GM21390 (cell line): ENCODE results near the gene CFAP45.
"Not testable (repeated sequence)": the region's sequence is repeated elsewhere in the genome, so short reads cannot be mapped to it uniquely, and the experiment has no call there.

Experiments used
- ATAC-seq: cut with Tn5 transposase; IDR thresholded peaks from one replicate; pipeline ENCODE4 v1.9.1; 2021; ENCODE audit not compliant: unreplicated experiment

The CFAP45 gene

DNA sequence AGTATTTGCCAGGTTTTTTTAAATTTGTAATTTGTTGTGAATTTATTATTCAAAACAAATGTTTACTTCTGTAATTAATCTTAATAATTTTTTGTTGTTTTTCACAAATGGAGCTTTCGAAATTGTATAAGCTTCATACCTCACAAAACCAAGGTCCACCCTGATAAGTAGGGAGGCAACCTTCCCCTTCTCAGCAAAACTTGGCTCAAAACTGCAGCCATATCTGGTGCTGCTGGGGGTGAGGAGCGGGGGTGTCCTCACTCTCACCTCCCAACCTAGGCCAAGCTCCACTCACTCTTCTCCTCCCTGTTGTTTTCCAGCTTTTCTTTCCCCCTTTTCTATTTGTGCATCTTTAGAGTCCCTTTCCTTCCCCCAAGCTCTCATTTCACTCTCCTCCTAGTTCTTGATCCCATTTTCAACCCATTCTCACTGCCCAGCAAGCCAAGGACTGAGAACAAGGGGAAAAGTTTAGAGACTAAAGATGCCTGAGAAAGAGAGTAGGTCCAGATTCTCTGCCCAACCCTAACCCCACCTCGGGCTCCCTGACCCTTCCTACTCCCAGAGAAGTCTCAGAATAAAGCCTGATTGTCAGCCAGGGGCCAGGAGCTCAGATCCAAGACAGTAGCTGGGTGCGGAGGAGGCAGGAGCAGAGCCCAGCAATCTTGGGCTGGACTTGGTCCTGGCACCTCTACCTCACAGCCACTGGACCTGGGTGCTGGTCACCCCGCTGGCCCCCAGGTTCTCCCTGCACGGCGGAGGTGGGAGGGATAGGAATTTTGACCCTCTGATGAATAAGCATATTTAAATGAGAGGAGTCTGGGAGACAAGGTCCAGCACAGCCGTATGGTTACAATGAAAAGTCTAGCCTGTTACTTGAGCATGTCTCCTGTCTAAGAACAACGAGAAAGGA is 8.3 kb upstream of the CFAP45 start:
- ATAC-seq, result no peak

- no peak for ATAC-seq
Measured at GRCh38 chr1:159906960-159907359, 7.0 kb upstream of the CFAP45 start.

GRCh38 chr1:159904036-159904435 is 4.1 kb upstream of the CFAP45 start:
- ATAC-seq, result not testable (repeated sequence)

DNA sequence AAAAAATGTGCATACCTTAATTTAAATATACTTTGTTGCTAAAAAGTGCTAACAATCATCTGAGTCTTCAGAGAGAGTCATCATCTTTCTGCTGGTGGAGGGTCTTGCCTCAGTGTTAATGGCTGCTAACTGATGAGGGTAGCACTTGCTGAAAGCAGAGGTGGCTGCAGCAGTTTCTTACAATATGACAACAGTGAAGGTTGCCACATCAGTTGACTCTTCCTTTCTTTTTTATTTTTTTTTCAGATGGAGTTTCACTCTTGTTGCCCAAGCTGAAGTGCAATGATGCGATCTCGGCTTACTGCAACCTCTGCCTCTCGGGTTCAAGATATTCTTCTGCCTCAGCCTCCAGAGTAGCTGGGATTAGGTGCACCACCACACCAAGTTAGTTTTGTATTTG is 2.6 kb upstream of the CFAP45 start:
- no peak for ATAC-seq

GRCh38 chr1:159900755-159901360 is 893 bp upstream of the CFAP45 start:
- ATAC-seq, result no peak

- not testable (repeated sequence) for ATAC-seq
Measured at GRCh38 chr1:159899634-159900033, 331 bp downstream of the CFAP45 start.

GRCh38 chr1:159898527-159898926 is 1.4 kb downstream of the CFAP45 start:
- ATAC-seq, result no peak

DNA sequence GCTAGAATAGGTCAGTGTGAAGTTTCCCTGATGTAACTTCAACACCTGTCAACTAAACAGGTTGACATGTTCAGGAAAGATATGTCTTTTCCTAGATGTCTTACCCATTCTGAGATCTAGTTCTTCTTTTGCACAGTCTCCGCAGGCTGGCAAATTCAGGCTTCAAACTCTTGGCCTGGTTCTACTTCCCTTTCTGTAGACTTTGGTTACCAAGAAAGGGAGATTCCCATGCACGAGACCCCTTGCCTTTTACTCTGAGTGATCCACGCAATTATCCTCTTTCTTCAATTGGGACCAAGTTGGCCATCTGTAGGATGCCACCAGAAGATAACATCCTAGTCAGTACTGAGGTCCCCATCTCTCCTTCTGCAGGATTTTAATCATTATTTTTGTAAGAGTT is 2.0 kb downstream of the CFAP45 start:
- ATAC-seq, result no peak

- ATAC-seq, result no peak
Measured at GRCh38 chr1:159896546-159896930, 3.4 kb downstream of the CFAP45 start.

DNA sequence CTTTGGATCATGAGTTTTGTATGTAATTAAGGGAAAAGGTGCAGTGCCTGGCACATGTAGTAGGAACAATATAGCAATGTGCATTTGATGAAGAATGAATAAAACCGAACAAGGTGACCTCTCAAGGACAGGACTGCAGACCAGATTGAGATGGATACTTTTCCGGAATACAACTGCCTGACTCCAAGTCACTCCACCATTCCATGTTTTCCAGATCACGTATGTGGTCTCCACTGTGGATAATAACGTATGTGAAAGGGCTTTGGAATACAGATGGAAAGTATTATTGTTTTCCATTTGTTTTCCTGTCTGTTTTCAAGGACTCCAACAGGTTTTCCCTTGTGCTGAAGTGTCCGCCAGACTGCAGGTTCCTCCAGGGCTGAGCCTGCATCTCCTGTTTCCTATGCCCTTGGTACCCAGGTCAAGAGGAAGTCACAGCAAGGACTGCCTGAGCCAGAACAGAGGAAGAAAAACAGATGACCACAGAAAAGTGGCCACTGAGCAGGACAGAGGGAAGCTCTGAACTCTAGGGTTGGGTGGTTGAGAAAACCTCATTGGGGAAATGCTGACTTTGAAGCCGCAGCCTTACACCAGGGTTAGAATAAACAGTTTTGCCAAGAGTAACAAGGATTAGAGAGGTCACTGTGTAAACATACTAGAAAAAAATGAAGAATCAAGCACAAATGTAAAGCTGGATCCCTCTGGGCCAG is 4.0 kb downstream of the CFAP45 start:
- ATAC-seq, result no peak

DNA sequence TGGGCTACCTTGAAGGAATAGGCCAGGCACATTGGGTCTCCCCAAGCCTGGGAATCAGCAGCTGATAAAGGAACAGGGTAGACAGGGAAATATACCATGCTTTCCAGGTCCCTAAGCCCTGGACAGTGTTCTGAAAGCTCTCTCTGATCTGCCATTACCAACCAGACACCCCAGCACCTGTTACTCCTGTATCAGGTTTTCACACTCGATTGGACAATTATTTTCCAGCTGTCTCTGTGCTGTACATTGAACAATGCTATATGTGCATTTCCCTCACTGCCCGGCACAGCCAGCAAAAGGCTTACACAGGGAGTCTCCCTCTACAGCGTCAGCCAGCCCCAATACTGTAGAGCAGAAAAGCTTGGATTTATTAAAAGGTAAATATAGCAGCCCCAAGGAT is 4.7 kb downstream of the CFAP45 start:
- ATAC-seq, result no peak

DNA sequence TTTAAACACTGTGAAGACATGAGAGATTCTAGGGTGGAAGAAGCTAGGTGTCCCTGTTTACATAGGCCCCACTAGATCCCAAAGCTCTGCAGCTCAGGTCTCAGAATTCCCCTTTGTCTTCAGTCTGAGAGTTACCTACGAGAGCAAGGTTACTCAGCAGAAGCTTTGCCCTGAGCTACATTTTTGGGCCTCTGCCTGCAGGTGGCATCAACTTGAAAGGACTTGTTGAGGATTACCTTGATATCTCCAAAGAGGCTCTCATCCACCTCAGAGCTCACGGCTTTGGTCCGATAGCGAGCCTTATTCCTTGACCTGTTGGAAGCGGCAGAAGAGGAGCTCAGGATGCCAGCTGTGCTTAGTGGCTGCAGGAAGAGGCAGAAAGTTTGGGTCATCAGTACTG is 7.0 kb downstream of the CFAP45 start:
- no peak for ATAC-seq

- no peak for ATAC-seq
Measured at GRCh38 chr1:159891275-159892157, 8.4 kb downstream of the CFAP45 start.

GRCh38 chr1:159890390-159890789 is 9.6 kb downstream of the CFAP45 start:
- ATAC-seq, result peak; percentile 1

DNA sequence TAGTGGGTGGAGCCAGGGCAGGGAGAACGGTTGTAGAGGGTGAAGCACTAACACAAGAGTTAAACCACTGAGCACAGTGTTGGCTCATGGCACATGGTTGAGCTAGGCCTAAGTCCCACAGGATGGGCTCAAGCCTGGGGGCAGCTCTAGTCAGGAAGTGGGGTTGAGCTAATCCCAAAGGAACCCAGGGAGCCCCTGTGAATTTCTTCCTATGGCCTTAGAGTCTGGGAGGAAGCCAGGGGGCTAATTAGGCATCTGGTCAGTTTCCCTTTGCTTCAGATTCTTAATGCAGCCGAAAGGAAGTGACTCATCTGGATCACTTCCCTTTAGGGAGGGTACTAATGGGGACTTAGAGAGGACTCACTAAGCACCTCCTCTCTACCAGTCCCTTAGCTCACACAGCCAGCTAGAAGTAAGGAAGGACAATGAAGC is 10.1 kb downstream of the CFAP45 start:
- ATAC-seq, result peak; percentile 97

DNA sequence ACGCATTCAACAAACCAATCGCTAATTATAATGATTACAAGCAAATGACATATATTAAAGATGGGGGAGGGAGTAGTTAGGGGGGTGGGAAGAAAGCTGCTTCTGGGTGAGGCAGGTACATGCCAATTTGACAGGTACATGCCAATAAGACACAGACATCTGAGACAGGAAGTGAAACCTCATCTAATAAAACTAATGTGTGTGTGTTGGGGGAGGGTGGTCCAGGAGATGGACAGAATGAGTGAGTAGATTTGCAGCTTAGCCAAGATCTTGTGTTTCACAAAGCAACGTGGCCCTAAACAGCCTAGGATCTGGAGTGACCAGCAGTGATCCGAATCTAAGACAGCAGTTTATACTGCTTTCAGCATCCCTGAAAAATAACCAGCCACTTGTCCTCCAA is 10.8 kb downstream of the CFAP45 start:
- ATAC-seq, result no peak

GRCh38 chr1:159884296-159884695 is 15.7 kb downstream of the CFAP45 start:
- no peak for ATAC-seq

- ATAC-seq, result no peak
Measured at GRCh38 chr1:159883134-159883533, 16.8 kb downstream of the CFAP45 start.

- ATAC-seq, result no peak
Measured at GRCh38 chr1:159882527-159882862, 17.5 kb downstream of the CFAP45 start.

GRCh38 chr1:159881622-159882526 is 18.1 kb downstream of the CFAP45 start:
- ATAC-seq, result no peak
